CD8-positive, alpha-beta memory T cell (primary cell): ENCODE measurements around the gene SLC19A3. TPM values are rescaled to one million over a fixed set of nuclear protein-coding genes. Genes with fewer than 3 reads are reported as not detected.

Experiments used
- CTCF ChIA-PET: fragments of 350-600 bp; sonication (Branson Sonifier 250); formaldehyde crosslinking; loops from one replicate; lab custom pipeline; 2021; ENCODE audit warnings: antibody characterized with exemption; lab: Charles Lee
- POLR2A ChIA-PET: fragments of 350-600 bp; sonication (Branson Sonifier 250); formaldehyde crosslinking; loops from one replicate; lab custom pipeline; 2021; ENCODE audit warnings: antibody characterized with exemption; lab: Charles Lee
- DNase-seq, 5 donors: peaks; one replicate each; pipeline versions ENCODE4 v3.0.0 to v3.0.0-alpha.2; 2020 to 2022; ENCODE audit warnings: mixed read lengths in 1 of 5
- H3K27ac ChIP-seq: one replicate; pipeline ENCODE4 v1.7.0; 2013; ENCODE audit warnings: low read depth, mild to moderate bottlenecking, low read length, moderate library complexity
- H3K27me3 ChIP-seq: 2 replicates; pipeline ENCODE4 v1.7.0; 2013; ENCODE audit warnings: low read length, mild to moderate bottlenecking; ENCODE audit not compliant: insufficient read depth, poor library complexity, severe bottlenecking
- H3K36me3 ChIP-seq: 2 replicates; pipeline ENCODE4 v1.7.0; 2013; ENCODE audit warnings: mild to moderate bottlenecking, low read length, moderate library complexity; ENCODE audit not compliant: insufficient read depth
- H3K4me1 ChIP-seq: 2 replicates; pipeline ENCODE4 v1.7.0; 2013; ENCODE audit warnings: mild to moderate bottlenecking, low read length, moderate library complexity; ENCODE audit not compliant: insufficient read depth
- H3K4me3 ChIP-seq: 2 replicates; pipeline ENCODE4 v1.7.0; 2013; ENCODE audit warnings: mild to moderate bottlenecking, low read length
- H3K9me3 ChIP-seq: 2 replicates; pipeline ENCODE4 v1.7.0; 2013; ENCODE audit warnings: mild to moderate bottlenecking, low read length
- H3K27ac Mint-ChIP-seq, 8 donors: one replicate each; pipeline ENCODE4 v1.8.0; 2020 to 2021; ENCODE audit warnings: mixed read lengths in 8 of 8, mild to moderate bottlenecking in 6 of 8, inconsistent platforms in 3 of 8, moderate library complexity in 3 of 8
- H3K27me3 Mint-ChIP-seq, 2 donors: one replicate each; pipeline ENCODE4 v1.8.0; 2020 to 2021; ENCODE audit warnings: mixed read lengths in 2 of 2, mild to moderate bottlenecking in 1 of 2, moderate library complexity in 1 of 2
- H3K36me3 Mint-ChIP-seq, 3 donors: one replicate each; pipeline ENCODE4 v1.8.0; 2020 to 2021; ENCODE audit warnings: mixed read lengths in 3 of 3, inconsistent platforms in 1 of 3, mild to moderate bottlenecking in 1 of 3
- H3K4me1 Mint-ChIP-seq, 3 donors: one replicate each; pipeline ENCODE4 v1.8.0; 2020 to 2021; ENCODE audit warnings: mixed read lengths in 3 of 3, inconsistent platforms in 1 of 3, mild to moderate bottlenecking in 1 of 3
- H3K4me3 Mint-ChIP-seq, 7 donors: one replicate each; pipeline ENCODE4 v1.8.0; 2020 to 2021; ENCODE audit warnings: mixed read lengths in 7 of 7, mild to moderate bottlenecking in 6 of 7, moderate library complexity in 4 of 7, inconsistent platforms in 2 of 7
- H3K9me3 Mint-ChIP-seq, 5 donors: one replicate each; pipeline ENCODE4 v1.8.0; 2020 to 2022; ENCODE audit warnings: mixed read lengths in 5 of 5, mild to moderate bottlenecking in 3 of 5, moderate library complexity in 2 of 5, inconsistent platforms in 1 of 5
- polyA plus RNA-seq: library from polyadenylated mRNA; unstranded; fragments of 300-500 nt; fragmentation: Illumina TruSeq; gene quantifications from one replicate; pipeline ENCODE4 v1.2.3, GENCODE V29; 2021
- total RNA-seq, 2 experiments: library from RNA; stranded (reverse); gene quantifications; one replicate each; pipeline ENCODE4 v1.2.3, GENCODE V29; 2021

The SLC19A3 gene
- total and polyA plus RNA-seq, 3 experiments from 2014 or later: not detected

DNA sequence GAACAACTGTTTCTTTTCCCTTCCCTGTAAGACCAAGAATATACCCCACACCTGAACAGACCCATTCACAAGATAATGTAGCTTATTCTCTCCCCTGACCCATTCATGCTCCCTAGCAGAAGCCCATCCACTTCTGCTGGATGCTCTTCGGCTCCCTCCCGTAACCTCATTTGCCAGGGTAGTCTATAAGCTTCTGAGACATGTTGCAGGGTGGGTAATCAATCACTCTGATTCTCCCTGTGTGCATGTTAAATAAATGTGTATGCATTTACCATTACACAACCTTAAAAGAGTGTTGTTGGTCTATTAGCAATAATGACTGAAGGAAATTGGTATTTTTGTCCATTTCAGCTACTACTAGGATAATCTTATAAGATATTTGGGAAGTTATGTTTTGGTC, 1.3 kb downstream of the SLC19A3 start:
- Histone ChIP-seq H3K4me1 (no peaks in the 10 kb centered on the region), H3K27me3 (no peaks in the 10 kb centered on the region), H3K36me3 (no peaks in the 10 kb centered on the region), H3K9me3 (no peaks in the 10 kb centered on the region), H3K4me3 (no peak overlapping the region), H3K27ac (no peak overlapping the region)
- DNase-seq: no peak
- Mint-ChIP-seq H3K27ac (no peak overlapping the region), H3K27me3 (peaks cover 22 to 24% of the 10 kb centered on the region in 2 donors), H3K36me3 (no peaks in the 10 kb centered on the region), H3K4me1 (peaks cover 0 to 3% (median 2%) of the 10 kb centered on the region in 3 donors), H3K4me3 (no peak overlapping the region), H3K9me3 (no peaks in the 10 kb centered on the region)
- POLR2A ChIA-PET: no interaction called here
- CTCF ChIA-PET: no interaction called here

DNA sequence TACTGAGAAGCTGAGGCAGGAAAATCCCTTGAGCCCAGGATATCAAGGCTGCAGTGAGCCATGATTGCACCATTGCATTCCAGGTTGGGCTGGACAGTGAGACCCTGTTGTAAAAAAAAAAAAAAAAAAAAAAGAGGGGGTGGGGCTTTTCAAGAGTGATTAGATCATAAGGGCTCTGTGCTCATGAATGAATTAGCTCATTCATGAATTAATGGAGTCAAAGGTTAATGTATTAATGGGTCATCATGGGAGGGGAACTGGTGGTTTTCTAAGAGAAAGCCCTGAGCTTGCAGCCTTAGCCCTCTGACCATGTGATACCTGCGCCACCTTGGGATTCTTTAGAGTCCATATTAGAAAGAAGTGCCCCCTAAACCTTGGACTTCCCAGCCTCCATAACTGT, 4.5 kb downstream of the SLC19A3 start:
- no peaks in the 10 kb centered on the region for H3K9me3 Mint-ChIP-seq
- H3K27me3 ChIP-seq: no peaks in the 10 kb centered on the region
- no peak for DNase-seq
- H3K27me3 Mint-ChIP-seq: peaks cover 18% of the 10 kb centered on the region in 2 donors
- H3K27ac ChIP-seq: no peak overlapping the region
- ChIA-PET CTCF (no interaction called here), POLR2A (no interaction called here)
- no peaks in the 10 kb centered on the region for H3K36me3 ChIP-seq
- H3K4me3 ChIP-seq: no peak overlapping the region
- H3K4me3 Mint-ChIP-seq: no peak overlapping the region
- no peaks in the 10 kb centered on the region for H3K4me1 ChIP-seq
- H3K4me1 Mint-ChIP-seq: peaks cover 0 to 3% (median 2%) of the 10 kb centered on the region in 3 donors
- H3K9me3 ChIP-seq: no peaks in the 10 kb centered on the region
- H3K27ac Mint-ChIP-seq: no peak overlapping the region
- no peaks in the 10 kb centered on the region for H3K36me3 Mint-ChIP-seq

DNA sequence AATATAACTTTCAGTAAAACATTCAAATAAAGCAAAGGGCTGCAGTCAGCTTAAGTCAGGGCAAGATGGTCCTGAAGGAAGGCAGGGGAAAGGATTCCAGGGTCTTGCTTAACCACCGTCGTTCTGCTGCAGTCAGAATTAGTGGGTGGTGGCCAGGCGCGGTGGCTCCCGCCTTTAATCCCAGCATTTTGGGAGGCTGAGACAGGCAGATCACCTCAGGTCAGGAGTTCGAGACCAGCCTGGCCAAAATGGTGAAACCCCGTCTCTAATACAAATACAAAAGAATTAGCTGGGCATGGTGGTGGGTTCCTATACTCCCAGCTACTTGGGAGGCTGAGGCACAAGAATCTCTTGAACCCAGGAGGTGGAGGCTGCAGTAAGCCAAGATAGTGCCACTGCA, 6.8 kb downstream of the SLC19A3 start:
- H3K36me3 Mint-ChIP-seq: no peaks in the 10 kb centered on the region
- no peak for DNase-seq
- Histone ChIP-seq H3K36me3 (no peaks in the 10 kb centered on the region), H3K4me3 (no peak overlapping the region), H3K27me3 (no peaks in the 10 kb centered on the region), H3K4me1 (no peaks in the 10 kb centered on the region), H3K27ac (no peak overlapping the region), H3K9me3 (no peaks in the 10 kb centered on the region)
- peaks cover 6 to 7% of the 10 kb centered on the region in 2 donors for H3K27me3 Mint-ChIP-seq
- no peaks in the 10 kb centered on the region for H3K9me3 Mint-ChIP-seq
- no peak overlapping the region for H3K27ac Mint-ChIP-seq
- no peaks in the 10 kb centered on the region for H3K4me1 Mint-ChIP-seq
- POLR2A ChIA-PET: no interaction called here
- H3K4me3 Mint-ChIP-seq: no peak overlapping the region
- CTCF ChIA-PET: no interaction called here

DNA sequence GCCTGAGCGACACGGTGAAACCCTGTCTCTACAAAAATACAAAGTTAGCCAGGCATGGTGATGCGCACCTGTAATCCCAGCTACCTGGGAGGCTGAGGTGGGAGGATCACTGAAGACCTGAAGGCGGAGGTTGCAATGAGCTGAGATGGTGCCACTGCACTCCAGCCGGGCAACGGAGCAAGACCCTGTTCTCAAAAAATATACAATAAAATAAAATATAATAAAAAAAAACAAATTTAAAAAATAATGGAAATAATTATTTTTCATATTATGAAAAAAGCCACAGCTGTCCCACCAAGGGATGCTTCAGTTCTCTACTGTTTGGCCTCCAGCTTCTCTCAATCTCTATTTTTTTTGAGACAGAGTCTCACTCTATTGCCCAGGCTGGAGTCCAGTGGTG, 10.4 kb downstream of the SLC19A3 start:
- POLR2A ChIA-PET: no interaction called here
- H3K36me3 ChIP-seq: no peaks in the 10 kb centered on the region
- no peak overlapping the region for H3K4me3 Mint-ChIP-seq
- no peaks in the 10 kb centered on the region for H3K9me3 ChIP-seq
- peaks cover 0 to 7% (median 0%) of the 10 kb centered on the region in 5 donors for H3K9me3 Mint-ChIP-seq
- no peak overlapping the region for H3K27ac ChIP-seq
- H3K27me3 ChIP-seq: no peaks in the 10 kb centered on the region
- no peak for DNase-seq
- H3K4me1 Mint-ChIP-seq: no peaks in the 10 kb centered on the region
- H3K4me1 ChIP-seq: no peaks in the 10 kb centered on the region
- CTCF ChIA-PET: no interaction called here
- no peaks in the 10 kb centered on the region for H3K36me3 Mint-ChIP-seq
- H3K27ac Mint-ChIP-seq: no peak overlapping the region
- H3K27me3 Mint-ChIP-seq: peaks cover 8 to 27% of the 10 kb centered on the region in 2 donors
- H3K4me3 ChIP-seq: no peak overlapping the region

DNA sequence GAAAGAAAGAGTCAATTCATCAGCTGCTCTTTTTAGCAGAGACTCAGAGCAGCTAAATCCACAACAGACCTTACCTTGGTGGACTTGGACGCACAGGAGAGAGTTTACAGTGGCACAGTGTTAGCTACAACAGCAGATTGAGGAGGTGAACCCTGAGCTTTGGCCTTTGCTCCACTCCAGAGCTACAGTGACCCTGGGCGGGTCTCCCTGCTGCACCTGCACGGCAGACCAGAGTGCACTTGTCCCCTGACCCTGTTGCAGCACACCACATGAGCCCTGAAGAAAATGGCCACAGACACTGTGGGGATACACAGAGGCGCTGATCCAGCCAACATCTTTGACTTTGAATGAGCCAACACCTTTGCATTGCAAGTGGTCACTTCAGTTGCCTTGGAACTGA, 11.0 kb downstream of the SLC19A3 start:
- peaks cover 8 to 30% of the 10 kb centered on the region in 2 donors for H3K27me3 Mint-ChIP-seq
- Histone ChIP-seq H3K27ac (no peak overlapping the region), H3K36me3 (no peaks in the 10 kb centered on the region), H3K4me3 (no peak overlapping the region), H3K4me1 (no peaks in the 10 kb centered on the region), H3K9me3 (no peaks in the 10 kb centered on the region), H3K27me3 (no peaks in the 10 kb centered on the region)
- no peaks in the 10 kb centered on the region for H3K4me1 Mint-ChIP-seq
- H3K4me3 Mint-ChIP-seq: no peak overlapping the region
- ChIA-PET CTCF (no interaction called here), POLR2A (no interaction called here)
- H3K9me3 Mint-ChIP-seq: peaks cover 0 to 10% (median 2%) of the 10 kb centered on the region in 5 donors
- no peak for DNase-seq
- H3K27ac Mint-ChIP-seq: no peak overlapping the region
- H3K36me3 Mint-ChIP-seq: no peaks in the 10 kb centered on the region

DNA sequence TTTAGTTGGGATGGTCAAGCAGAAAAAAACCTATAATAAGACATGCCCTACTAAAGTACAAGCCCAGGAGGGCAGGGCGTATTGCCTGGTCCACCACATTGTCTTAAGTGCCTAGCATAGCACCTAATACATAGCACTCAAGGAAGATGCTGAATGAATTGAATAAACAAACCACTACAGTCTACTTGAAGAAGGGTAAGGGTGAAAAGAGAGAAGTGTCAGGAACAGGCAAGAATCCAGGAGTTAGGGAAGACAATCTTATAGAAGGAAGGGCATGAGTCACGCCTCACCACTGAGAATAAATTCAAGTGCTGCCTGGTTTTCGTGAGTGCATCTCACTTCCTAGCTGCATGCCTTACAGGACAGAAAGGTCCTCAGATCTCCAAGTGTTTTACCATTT, 13.9 kb downstream of the SLC19A3 start:
- Mint-ChIP-seq H3K27ac (no peak overlapping the region), H3K4me3 (no peak overlapping the region), H3K27me3 (peaks cover 5 to 32% of the 10 kb centered on the region in 2 donors), H3K9me3 (peaks cover 0 to 15% (median 2%) of the 10 kb centered on the region in 5 donors), H3K36me3 (no peaks in the 10 kb centered on the region), H3K4me1 (no peaks in the 10 kb centered on the region)
- no peaks in the 10 kb centered on the region for H3K9me3 ChIP-seq
- H3K27me3 ChIP-seq: no peaks in the 10 kb centered on the region
- H3K36me3 ChIP-seq: no peaks in the 10 kb centered on the region
- no peaks in the 10 kb centered on the region for H3K4me1 ChIP-seq
- ChIA-PET POLR2A (no interaction called here), CTCF (no interaction called here)
- no peak overlapping the region for H3K27ac ChIP-seq
- H3K4me3 ChIP-seq: no peak overlapping the region
- DNase-seq: no peak

DNA sequence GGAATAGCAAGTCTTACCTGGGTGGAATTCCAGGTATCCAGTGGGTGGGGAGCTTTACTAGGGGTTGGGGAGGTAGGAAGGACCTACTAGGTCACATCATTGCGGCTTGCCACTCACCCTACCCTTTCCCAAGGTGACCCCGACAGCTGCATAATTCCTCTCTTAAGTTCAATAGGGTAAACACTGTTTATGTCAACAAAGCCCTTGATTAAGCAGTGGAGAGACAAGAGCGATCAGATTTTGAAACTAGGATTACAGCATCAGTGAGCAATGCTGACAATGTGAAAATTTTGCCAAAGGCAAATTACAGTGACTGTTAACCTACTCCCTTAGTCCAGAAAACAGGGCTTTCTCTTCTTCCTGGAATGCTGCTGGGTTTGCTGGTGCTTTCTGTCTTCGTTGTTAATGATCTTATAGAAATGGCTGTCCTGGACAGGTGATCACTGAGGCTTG, 14.5 kb downstream of the SLC19A3 start:
- DNase-seq: no peak
- no peak overlapping the region for H3K4me3 Mint-ChIP-seq
- CTCF ChIA-PET: no interaction called here
- Histone ChIP-seq H3K36me3 (no peaks in the 10 kb centered on the region), H3K27me3 (no peaks in the 10 kb centered on the region), H3K27ac (no peak overlapping the region), H3K4me1 (no peaks in the 10 kb centered on the region), H3K4me3 (no peak overlapping the region), H3K9me3 (no peaks in the 10 kb centered on the region)
- peaks cover 5 to 32% of the 10 kb centered on the region in 2 donors for H3K27me3 Mint-ChIP-seq
- POLR2A ChIA-PET: no interaction called here
- H3K36me3 Mint-ChIP-seq: no peaks in the 10 kb centered on the region
- H3K4me1 Mint-ChIP-seq: no peaks in the 10 kb centered on the region
- no peak overlapping the region for H3K27ac Mint-ChIP-seq
- peaks cover 0 to 15% (median 2%) of the 10 kb centered on the region in 5 donors for H3K9me3 Mint-ChIP-seq

DNA sequence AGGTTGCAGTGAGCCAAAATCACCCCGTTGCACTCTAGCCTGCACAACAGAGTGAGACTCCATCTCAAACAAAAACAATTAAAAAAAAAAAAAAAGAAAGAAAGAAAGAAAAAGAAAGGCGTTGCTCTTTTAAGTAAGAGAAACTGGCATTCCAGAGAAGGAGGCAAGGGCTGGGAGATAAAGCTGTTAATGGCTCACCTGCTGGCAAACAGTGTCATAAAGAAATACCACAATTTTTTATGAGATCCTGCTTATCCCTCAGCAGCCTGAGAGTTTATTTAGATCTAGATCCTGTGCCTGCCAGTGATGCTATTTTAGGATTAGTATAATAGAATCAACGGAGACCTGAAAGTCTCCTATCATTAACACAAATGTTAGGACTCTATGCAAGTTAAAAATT, 16.3 kb downstream of the SLC19A3 start:
- DNase-seq: no peak
- H3K4me1 Mint-ChIP-seq: no peaks in the 10 kb centered on the region
- no peaks in the 10 kb centered on the region for H3K9me3 ChIP-seq
- no peak overlapping the region for H3K27ac ChIP-seq
- ChIA-PET CTCF (no interaction called here), POLR2A (no interaction called here)
- no peak overlapping the region for H3K4me3 ChIP-seq
- H3K9me3 Mint-ChIP-seq: peaks cover 0 to 15% (median 2%) of the 10 kb centered on the region in 5 donors
- peak overlapping the region in 2 of 8 donors; percentile 21 to 65 for H3K27ac Mint-ChIP-seq
- H3K4me3 Mint-ChIP-seq: no peak overlapping the region
- H3K27me3 ChIP-seq: no peaks in the 10 kb centered on the region
- H3K27me3 Mint-ChIP-seq: peaks cover 8 to 32% of the 10 kb centered on the region in 2 donors
- H3K4me1 ChIP-seq: no peaks in the 10 kb centered on the region
- H3K36me3 Mint-ChIP-seq: no peaks in the 10 kb centered on the region
- H3K36me3 ChIP-seq: no peaks in the 10 kb centered on the region
